GM19099 (cell line): ENCODE data around the gene PCDHGC3.

Experiments used
- POLR2A ChIP-seq: IDR thresholded peaks from 3 replicates; pipeline ENCODE4 v1.6.1; 2011; ENCODE audit warnings: low read depth; ENCODE audit not compliant: insufficient read length; ENCODE audit errors: extremely low read depth

Gene PCDHGC3

DNA sequence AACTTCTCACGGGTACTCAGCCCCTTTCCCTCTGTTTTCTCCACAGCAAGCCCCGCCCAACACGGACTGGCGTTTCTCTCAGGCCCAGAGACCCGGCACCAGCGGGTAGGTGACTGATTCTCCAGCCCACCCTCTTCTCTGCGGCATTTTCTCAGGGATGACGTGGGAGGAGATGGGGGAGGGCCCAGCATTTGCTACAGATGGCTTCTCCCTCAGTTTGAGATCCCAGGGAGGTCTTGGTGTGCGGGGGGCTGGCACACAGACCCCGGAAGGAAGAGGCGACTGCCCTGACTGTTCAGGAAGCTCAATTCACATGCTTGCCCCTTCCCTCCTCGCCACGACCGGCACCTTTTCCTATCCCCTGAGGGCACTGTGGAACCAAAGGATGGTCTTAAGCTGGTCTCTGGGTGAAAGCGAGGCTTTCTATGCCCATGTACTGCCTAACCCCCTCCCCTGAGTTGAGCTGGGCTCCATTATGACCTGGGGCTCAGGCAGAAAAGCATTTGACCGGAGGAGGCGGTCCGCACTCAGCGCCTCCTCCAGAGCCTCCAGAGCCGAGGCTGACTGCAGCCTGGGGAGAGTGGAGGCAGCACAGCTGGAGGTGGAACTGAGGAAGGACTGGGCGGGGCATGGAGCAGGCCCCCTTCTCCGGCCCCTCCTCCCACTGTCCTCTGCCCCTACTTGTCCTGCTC lies 19.1 kb downstream of the PCDHGC3 start:
- no peak for TF ChIP-seq POLR2A

- TF ChIP-seq POLR2A = no peak
Measured at GRCh38 chr5:141495453-141495811, 19.7 kb downstream of the PCDHGC3 start.

GRCh38 chr5:141496038-141496437 lies 20.3 kb downstream of the PCDHGC3 start:
- no peak for TF ChIP-seq POLR2A

DNA sequence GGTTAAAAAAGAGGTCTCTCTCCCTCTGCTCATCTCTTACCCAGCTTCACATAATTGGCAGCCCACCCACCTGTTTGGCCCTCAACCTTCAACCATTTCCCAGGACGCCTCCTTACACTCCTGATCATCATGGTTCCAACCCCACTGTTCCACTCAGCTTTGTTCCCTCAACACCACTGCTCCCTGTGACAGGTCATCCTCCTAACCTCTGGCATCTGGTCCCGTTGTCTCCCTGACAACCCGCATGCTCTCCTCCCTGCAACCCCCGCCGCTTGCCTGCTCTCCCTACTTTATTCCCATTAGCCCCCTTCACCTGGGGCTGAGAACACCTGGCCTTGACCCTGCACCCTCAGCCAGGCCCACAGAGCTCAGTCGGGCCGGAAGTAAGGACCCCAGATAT lies 26.0 kb downstream of the PCDHGC3 start:
- TF ChIP-seq POLR2A = no peak

DNA sequence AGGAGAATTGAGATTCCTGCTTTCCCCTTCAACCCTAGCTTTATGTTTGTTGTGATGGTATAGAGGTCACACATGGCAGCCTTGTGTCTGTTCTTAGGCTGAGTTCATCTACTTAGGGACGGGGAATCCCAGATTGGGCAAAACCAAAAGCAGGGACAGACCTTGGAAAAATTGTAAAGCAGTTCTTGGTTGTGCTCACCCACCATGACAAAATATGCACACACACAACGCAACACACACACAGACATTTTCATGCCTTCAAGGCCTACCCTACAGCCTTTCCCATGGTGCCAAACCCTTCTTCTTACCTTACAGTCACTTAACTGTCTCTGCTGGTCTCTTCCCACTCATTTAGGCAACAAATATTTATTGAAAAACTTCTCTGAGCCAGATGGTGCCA lies 27.9 kb downstream of the PCDHGC3 start:
- TF ChIP-seq POLR2A = no peak

- no peak for TF ChIP-seq POLR2A
Measured at GRCh38 chr5:141504216-141504615, 28.4 kb downstream of the PCDHGC3 start.

GRCh38 chr5:141506381-141507155 lies 30.8 kb downstream of the PCDHGC3 start:
- TF ChIP-seq POLR2A = no peak

- peak; percentile 35 for TF ChIP-seq POLR2A
Measured at GRCh38 chr5:141507387-141508091, 31.8 kb downstream of the PCDHGC3 start.

- no peak for TF ChIP-seq POLR2A
Measured at GRCh38 chr5:141508440-141508797, 32.7 kb downstream of the PCDHGC3 start.

GRCh38 chr5:141508798-141509611 lies 33.2 kb downstream of the PCDHGC3 start:
- TF ChIP-seq POLR2A = no peak

DNA sequence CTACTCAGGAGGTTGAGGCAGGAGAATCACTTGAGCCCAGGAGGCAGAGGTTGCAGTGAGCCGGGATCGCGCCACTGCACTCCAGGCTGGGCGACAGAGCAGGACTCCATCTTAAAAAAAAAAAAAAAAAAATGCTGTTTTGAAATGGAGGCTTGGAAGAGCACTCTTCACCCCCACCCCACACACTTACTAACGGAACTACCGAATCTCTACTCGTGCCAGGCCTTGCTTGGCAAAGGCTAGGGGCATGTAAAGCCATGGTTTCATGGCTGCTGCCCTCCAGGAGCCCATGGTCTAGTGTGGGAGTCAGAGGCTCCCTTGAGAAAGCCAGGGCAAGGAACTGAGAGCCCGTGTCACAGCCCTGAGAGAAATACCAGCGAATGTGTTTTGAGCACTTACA lies 34.4 kb downstream of the PCDHGC3 start:
- no peak for TF ChIP-seq POLR2A

DNA sequence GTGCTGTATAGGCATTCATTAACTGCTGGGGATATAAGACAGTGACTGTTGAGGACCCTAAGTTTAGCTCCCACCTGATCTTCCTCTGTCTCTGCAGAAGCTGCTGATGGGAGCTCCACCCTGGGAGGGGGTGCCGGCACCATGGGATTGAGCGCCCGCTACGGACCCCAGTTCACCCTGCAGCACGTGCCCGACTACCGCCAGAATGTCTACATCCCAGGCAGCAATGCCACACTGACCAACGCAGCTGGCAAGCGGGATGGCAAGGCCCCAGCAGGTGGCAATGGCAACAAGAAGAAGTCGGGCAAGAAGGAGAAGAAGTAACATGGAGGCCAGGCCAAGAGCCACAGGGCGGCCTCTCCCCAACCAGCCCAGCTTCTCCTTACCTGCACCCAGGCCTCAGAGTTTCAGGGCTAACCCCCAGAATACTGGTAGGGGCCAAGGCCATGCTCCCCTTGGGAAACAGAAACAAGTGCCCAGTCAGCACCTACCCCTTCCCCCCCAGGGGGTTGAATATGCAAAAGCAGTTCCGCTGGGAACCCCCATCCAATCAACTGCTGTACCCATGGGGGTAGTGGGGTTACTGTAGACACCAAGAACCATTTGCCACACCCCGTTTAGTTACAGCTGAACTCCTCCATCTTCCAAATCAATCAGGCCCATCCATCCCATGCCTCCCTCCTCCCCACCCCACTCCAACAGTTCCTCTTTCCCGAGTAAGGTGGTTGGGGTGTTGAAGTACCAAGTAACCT lies 35.3 kb downstream of the PCDHGC3 start:
- peak; percentile 74 for TF ChIP-seq POLR2A

- no peak for TF ChIP-seq POLR2A
Measured at GRCh38 chr5:141511771-141512325, 36.1 kb downstream of the PCDHGC3 start.

DNA sequence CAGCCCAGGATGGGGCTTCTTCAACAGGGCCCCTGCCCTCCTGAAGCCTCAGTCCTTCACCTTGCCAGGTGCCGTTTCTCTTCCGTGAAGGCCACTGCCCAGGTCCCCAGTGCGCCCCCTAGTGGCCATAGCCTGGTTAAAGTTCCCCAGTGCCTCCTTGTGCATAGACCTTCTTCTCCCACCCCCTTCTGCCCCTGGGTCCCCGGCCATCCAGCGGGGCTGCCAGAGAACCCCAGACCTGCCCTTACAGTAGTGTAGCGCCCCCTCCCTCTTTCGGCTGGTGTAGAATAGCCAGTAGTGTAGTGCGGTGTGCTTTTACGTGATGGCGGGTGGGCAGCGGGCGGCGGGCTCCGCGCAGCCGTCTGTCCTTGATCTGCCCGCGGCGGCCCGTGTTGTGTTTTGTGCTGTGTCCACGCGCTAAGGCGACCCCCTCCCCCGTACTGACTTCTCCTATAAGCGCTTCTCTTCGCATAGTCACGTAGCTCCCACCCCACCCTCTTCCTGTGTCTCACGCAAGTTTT lies 36.7 kb downstream of the PCDHGC3 start:
- no peak for TF ChIP-seq POLR2A

GRCh38 chr5:141512911-141513626 lies 37.3 kb downstream of the PCDHGC3 start:
- TF ChIP-seq POLR2A = no peak
